Ovary (tissue), 3 donors: ENCODE data around the gene ACTG1.

ENCODE experiments used
- EP300 ChIP-seq: sonication (generic); formaldehyde crosslinking; IDR thresholded peaks from one replicate; pipeline ENCODE4 v1.6.1; 2017; ENCODE audit warnings: antibody characterized with exemption
- POLR2A ChIP-seq: fragments of 450-650 bp; IDR thresholded peaks from one replicate; pipeline ENCODE4 v1.6.1; 2017; ENCODE audit warnings: antibody characterized with exemption, mild to moderate bottlenecking, moderate library complexity
- TF ChIP-seq, protein P1 (sequence below), 3 donors: fragments of 450-650 bp in 2 of 3; fragments of 200-600 bp in 1 of 3; IDR thresholded peaks; one replicate each; pipeline versions ENCODE4 v1.5.1 to v1.8.0; 2016 to 2022; ENCODE audit warnings: antibody characterized with exemption in 3 of 3, mild to moderate bottlenecking in 1 of 3
- donor health status: DM: no; HTN: no; CAD: no.

DNA sequence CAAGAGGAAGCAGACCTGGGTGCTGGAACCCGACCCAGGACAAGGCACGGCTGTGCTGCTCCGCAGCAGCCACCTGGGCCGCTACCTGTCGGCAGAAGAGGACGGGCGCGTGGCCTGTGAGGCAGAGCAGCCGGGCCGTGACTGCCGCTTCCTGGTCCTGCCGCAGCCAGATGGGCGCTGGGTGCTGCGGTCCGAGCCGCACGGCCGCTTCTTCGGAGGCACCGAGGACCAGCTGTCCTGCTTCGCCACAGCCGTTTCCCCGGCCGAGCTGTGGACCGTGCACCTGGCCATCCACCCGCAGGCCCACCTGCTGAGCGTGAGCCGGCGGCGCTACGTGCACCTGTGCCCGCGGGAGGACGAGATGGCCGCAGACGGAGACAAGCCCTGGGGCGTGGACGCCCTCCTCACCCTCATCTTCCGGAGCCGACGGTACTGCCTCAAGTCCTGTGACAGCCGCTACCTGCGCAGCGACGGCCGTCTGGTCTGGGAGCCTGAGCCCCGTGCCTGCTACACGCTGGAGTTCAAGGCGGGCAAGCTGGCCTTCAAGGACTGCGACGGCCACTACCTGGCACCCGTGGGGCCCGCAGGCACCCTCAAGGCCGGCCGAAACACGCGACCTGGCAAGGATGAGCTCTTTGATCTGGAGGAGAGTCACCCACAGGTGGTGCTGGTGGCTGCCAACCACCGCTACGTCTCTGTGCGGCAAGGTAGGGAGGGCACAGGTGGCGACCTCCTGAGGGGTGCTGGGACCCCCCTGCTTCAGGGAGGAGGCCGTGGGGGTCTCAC lies 16.2 kb upstream of the ACTG1 start:
- TF ChIP-seq EP300 (no peak), POLR2A (no peak)
- TF ChIP-seq, protein P1, sequence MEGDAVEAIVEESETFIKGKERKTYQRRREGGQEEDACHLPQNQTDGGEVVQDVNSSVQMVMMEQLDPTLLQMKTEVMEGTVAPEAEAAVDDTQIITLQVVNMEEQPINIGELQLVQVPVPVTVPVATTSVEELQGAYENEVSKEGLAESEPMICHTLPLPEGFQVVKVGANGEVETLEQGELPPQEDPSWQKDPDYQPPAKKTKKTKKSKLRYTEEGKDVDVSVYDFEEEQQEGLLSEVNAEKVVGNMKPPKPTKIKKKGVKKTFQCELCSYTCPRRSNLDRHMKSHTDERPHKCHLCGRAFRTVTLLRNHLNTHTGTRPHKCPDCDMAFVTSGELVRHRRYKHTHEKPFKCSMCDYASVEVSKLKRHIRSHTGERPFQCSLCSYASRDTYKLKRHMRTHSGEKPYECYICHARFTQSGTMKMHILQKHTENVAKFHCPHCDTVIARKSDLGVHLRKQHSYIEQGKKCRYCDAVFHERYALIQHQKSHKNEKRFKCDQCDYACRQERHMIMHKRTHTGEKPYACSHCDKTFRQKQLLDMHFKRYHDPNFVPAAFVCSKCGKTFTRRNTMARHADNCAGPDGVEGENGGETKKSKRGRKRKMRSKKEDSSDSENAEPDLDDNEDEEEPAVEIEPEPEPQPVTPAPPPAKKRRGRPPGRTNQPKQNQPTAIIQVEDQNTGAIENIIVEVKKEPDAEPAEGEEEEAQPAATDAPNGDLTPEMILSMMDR (IDR thresholded peaks at IDR 0.05), result no peak
